ENCODE data around the gene VWF.
"Not testable (repeated sequence)": the region's sequence is repeated elsewhere in the genome, so short reads cannot be mapped to it uniquely, and the experiment has no call there.

Gene VWF

DNA sequence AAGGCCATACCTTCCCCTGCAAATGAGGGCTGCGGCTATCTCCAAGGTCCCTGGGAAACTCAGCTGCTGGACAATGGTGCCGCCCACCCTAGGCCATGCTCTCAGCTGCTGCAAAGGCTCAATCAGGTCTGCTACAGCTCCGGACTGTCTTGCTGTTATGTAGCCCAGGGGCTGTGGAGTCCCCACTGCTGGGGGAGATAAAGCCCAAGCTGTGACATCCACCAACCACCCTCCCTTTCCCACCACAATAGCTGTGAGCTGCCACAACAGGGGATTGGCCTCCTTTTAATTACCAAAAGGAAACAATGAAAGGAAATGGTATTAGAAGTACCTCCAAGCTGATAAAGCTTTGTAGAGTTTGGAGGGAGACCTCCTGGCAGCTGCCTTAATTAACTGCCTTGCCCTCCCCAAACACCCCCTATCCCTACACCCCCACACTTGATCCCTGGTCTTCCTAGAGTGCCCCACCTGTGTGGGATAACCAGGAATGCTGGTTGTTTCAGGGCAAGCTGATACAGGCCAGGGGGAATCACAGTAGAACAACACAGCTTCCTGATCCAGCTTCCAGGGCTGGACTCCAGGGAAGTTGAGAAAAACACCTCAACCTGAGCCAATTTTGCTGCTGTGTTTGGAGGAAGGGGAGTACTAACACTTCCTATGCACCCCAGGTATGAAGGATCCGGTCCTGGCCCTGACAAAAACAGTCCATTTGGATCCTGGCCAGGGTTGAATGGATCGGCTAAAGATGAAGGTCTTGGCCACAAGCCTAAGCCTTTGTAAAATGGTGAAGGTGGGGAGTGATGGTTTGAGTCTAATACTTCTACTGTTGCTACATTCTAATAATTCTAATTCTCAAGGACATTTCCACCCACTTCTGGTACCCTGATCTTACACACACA is at the start of gene VWF:
TSS of gene VWF (minus strand) at position 260 of the 899 bp plus-strand sequence. CDS start 1,474 bp downstream, outside the sequence.
- no peak for ATAC-seq

DNA sequence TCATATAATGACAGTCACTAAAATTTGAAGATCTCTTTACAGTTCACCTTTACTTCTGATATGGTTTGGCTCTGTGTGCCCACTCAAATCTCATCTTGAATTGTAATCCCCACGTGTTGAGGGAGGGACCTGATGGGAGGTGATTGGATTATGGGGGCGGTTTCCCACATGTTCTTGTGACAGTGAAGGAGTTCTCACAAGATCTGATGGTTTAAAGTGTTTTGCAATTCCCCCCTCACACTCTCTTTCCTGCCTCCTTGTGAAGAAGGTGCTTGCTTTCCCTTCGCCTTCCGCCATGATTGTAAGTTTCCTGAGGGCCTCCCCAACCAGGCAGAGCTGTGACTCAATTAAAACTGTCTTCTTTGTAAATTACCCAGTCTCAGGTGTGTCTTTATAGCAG is 48.4 kb upstream of the VWF start:
- ATAC-seq: no peak

DNA sequence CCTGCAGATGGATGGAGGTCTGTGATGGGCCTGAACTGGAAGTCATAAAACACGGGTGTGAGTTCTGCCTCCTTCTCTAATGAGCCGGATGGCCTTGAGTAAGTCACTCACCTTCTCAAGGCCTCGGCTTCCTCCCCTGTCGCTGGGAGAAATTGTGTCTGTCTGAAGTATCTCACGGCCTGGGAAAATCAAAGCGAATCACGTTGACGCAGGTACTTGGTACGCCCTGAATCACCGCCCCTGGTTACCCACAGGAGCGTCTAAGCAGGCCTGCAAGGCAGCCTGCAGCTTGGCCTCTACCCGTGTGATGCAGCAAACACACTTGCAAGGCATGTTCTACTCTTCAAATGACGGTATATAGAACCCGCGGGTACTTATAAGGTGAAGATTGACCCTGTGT is 47.6 kb upstream of the VWF start:
- no peak for ATAC-seq

DNA sequence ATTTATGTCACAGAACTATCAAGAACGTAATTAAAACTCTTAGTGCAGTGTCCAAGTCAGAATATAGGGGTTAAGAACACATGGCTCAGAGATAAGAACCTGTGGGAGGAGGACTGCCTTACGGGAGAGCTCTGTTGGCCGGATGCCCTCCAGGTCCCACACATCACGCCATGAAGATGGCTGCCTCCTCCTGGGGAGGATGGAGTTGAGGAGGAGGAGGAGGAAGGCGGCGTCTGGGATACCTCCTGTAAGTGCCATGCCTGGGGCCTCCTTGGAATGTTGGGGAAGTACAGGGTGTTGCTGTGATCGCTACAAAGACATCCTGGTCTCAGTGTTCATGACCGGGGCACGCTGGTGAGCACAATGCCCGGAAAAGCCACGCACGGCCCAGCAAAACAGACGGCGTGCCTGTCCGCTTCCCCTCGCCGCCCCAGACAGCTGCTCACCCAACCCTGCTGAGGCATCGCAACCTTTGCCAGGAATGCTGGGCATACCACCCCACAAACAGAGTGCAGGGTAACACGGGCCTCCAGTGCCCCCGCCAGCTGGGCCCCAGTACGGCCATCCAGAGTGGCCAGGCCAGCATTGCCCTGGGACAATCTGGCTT is 47.0 kb upstream of the VWF start:
- no peak for ATAC-seq

DNA sequence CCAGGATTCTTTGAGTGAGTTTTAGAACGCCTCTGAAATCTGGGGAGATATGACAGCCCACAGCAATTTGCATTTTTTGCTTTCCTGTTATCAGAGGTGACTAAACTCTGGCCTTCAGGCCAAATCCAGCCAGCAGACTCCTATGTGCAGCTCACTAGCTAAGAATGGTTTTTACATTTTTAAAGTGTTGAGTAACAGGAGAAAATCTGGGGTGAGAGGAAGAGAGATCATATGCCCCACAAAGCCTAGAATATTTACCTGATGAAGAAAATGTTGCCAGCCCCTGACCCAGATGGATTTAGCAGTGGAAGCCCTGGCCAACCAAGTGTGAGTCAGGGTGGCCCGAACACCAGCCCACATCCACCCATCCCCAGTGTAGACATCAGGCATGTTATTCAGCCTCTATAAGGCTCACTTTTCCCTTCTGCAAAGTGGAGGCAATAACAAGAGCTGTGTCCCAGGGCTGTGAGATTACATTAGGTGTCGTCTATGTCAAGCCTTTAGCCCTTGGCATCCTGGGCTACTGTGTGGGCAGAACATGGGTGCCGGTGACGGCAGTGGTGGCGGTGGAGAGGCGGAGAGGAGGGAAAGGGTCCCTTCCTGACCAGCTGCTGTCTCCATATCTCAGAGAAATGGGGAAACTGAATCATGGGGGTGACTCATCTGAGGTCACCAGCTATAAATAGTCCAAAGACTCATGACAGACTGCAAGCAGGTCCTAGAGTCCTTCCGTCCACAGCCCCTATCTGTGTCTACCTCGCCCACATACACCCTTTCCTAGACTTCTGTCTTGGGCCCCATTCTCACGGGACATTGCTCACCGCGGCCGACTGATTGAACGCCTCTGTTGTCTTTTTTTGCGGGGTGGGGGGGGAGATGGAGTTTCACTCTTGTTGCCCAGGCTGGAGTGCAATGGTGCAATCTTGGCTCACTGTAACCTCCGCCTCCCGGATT is 43.1 kb upstream of the VWF start:
- peak; percentile 94 for ATAC-seq

DNA sequence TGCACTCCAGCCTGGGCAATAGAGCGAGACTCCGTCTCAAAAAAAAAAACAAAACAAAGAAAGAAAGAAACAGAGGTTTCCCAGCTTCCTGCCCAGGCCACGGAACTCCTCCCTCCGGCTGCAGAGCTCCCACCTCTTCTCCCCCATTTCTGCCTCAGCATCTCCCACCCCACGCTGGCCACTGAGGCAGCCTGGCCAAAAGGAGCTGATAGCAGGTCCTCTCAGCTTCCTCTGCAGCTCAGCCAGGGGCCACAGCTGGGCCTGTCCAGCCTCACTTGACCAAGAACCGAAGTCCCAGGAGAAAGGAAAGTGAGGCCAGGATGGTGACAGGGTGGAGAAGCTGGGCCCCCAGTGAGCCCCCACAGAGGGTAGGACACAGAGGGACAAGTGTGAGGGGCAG is 42.3 kb upstream of the VWF start:
- no peak for ATAC-seq

DNA sequence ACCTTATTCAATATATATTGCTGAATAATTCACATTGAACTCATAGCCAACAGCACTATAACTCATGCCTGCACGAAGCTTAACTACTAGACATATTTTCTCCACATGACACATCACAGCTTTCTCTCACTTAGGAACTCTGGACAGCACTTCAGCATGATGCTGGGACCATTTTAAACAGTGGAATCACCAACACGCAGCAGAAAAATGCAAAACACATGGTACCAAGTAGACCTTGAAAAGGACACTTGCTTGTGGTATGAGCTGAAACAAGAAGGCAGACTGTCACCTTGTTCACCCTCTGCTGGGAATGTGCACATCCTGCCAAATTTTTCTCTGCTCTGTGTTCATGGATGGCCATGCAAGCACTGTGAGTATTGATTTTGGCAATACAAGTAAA is 40.9 kb upstream of the VWF start:
- no peak for ATAC-seq

DNA sequence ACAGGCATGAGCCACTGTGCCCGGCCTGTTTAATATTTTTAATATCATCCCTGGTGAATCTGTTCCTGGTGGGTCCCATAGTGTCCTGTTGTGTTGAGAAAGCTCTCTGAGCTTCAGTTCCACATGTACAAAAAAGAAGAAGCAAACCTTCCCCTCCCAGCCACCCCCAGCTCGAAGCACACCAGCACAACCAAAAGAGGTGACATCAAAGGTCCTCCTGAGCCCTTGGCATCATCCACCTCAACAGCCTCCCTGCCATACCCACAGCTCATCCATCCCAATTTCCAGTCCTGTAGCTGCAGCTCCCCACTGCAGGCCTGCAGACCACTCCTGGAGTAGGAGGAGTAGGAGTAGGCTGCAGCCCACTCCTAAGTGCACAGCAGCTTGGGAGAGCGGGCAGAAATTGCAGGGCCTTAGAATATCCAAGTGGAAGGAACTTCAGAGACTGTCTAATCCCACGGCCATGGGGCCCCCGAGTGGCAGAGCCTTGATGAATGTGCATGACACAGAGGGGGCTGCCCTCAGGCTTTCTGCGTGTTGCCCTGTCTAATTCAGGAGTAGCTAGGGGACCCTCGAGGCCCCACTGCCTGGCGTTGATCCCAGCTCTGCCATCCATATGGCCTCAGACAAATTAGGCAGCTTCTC is 39.1 kb upstream of the VWF start:
- no peak for ATAC-seq

DNA sequence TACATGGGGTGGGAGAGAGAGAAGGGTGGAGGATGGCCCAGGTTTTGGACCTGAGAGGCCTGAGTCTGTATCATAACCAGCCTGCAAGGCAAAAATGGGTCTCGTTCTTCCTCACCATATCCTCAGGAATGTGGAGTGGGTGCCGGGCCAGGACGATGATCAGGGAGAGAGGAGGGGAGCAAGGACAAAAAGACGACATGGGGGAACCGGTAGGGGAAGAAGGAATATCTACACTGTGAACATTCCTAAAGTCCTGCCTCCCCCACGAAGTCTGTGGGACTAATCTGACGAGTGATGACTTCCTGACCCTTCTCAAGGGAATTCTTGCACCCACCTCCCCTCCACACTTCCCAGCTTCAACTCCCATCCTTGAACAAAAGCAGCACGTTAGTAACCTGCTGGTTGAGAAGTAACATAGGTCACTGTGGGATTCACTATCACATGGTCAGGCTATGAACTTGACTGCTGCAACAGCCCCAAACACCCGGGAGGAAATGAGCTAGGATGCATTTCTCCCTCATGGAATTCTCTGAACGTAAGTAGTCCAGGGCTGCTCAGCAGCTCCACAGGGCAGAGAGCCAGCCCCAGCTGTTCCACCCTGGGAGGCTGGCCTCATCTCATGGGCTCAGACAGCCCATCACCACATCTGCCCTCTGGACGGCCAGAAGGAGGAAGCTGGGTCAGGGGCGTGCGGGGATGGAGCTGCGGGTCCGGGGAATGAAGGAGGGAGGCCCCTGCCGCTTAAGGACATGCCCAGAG is 36.8 kb upstream of the VWF start:
- ATAC-seq: no peak

DNA sequence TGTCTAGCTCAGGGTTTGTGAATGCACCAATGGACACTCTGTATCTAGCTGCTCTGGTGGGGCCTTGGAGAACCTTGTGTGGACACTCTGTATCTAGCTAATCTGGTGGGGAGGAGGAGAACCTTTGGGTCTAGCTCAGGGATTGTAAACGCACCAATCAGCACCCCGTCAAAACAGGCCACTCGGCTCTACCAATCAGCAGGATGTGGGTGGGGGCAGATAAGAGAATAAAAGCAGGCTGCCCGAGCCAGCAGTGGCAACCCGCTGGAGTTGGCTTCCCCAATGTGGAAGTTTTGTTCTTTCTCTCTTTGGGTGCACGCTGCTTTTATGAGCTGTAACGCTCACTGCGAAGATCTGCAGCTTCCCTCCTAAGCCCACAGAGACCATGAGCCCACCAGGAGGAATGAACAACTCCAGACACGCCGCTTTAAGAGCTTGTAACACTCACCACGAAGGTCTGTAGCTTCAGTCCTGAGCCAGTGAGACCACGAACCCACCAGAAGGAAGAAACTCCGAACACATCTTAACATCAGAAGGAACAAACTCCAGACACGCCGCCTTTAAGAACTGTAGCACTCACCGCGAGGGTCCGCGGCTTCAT is 35.7 kb upstream of the VWF start:
- not testable (repeated sequence) for ATAC-seq

DNA sequence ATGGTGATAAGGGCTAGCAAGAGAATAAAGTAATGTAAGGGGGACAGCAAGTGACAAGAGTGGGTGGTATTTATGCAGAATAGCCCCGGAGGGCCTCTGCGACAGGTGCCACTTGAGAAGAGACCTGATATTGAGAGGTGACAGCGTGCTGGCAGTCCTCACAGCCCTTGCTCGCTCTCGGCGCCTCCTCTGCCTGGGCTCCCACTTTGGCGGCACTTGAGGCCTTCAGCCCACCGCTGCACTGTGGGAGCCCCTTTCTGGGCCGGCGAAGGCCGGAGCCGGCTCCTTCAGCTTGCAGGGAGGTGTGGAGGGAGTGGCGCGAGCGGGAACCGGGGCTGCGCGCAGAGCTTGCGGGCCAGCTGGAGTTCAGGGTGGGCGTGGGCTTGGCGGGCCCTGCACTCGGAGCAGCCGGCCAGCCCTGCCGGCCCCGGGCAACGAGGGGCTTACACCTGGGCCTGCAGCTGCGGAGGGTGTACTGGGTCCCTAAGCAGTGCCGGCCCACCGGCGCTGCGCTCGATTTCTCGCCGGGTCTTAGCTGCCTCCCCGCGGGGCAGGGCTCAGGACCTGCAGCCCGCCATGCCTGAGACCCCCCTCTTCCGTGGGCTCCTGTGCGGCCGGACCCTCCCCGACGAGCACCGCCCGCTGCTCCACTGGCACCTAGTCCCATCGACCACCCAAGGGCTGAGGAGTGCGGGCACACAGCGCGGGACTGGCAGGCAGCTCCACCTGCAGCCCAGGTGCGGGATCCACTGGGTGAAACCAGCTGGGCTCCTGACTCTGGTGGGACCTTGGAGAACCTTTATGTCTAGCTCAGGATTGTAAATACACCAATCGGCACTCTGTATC is 34.9 kb upstream of the VWF start:
- ATAC-seq: not testable (repeated sequence)

DNA sequence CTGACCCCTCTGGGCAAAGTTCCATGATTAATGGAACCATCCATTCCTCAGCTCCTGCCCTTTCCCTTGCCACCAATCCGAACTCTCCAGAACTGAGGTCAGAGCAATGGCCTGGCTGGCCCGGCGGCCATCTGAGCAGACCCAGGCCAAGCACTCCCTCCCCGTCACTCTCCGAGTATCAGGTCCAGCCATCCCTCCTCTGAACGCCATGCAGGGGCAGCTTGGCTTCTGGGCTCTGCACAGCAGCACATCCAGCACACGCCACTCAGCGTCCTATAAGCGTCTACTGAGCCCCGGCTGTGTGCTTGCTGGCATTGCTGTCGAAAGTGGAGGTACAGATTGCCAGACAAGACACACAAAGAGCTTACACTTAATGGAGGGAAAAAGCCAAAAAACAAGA is 34.3 kb upstream of the VWF start:
- no peak for ATAC-seq

DNA sequence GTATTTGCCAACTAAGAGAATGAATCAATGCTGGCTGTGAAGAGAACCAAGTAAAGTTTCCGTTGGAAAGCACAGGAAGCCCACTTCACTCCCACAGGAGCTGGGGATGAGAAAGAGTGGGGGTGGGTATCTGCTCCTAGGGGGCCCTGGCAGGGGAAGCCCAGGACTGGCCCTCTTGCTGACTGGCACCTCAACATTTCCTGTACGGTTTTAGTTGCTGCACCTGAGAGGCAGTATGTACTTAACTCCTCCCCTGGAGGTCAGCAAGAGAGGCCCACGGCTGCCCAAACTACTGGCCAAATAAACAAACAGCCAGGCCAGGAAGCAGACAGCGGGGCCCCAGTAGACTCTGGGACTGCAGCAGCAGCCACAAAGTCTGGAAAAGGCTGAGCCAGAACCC is 33.8 kb upstream of the VWF start:
- ATAC-seq: no peak

DNA sequence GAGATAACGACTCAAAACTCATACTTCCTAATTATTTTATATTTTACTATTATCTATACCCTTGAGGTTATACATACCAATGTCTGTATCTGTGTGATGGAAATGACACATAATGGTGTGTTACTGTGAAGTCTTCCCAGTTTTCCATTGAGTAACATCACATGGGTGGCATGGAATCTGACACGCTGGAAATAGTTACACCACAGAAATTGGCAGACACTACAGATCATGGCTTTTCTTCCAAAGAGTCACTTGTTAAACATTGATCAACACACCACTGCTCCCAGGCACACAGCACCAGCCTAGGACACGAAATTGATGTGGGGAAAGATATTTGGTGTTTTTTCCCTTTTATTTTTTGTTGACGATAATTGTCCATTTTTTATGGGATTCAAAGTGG is 33.0 kb upstream of the VWF start:
- ATAC-seq: no peak

DNA sequence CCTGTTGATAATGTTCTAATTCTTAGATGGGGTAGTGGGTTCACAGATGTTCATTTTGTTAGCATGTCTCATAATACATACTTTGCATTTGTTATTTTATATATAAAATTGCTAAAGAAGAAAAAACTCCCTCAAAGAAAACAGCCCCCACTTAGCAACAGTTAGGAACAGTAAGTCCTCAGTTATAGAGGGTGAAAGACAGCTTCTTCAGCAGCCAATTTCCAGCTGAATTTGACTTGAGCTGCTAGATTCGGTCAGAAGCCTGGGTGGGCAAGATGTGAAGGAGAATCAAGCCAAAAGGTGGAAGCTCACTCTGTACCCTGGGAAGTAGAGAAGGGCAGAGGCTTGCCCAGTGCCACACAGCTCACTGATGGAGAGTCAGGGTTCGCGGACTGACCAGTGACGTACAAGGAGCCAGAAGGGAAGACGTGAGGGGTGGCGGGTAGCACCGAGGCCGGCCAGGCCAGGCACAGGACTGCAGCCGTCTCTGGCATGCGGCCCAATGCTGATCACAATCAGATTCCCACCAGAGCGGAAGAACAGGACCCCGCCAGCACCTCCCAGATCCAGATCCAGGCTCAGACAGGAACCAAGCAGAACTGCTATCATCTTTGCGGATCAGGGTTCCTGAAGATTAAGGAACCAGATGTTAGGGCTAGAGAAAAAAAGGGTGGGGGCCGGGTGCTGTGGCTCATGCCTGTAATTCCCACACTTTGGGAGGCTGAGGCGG is 30.4 kb upstream of the VWF start:
- ATAC-seq: no peak

DNA sequence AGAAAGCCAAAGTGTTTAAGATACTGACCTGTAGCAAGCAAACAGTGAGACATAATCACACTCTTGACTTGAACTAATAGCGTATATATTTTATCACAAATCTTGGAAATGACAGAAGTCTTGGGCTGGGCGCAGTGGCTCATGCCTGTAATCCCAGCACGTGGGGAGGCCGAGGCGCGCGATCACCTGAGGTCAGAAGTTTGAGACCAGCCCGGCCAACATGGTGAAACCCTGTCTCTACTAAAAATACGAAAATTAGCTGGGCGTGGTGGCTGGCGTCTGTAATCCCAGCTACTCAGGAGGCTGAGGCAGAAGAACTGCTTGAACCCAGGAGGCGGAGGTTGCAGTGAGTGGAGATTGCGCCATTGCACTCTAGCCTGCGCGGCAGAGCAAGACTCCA is 24.3 kb upstream of the VWF start:
- not testable (repeated sequence) for ATAC-seq

DNA sequence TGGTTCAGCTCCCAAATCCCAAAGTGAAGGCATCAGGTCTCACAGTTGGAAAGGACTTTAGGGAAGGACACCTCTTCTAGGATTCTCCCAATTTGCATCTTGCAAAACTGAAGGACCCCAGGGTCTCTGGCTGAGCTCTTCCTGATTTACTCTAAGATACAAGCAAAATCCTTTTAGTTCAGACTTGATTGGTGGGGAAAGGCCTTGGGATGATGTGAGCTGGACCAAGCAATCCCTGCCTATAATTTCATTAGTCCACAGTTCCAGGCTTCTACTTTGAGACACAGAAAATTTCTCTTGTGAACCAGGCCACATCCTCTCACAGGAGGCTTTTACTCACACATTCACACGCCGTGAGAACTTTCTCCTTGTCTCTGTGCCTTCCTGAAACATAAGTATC is 23.6 kb upstream of the VWF start:
- no peak for ATAC-seq

DNA sequence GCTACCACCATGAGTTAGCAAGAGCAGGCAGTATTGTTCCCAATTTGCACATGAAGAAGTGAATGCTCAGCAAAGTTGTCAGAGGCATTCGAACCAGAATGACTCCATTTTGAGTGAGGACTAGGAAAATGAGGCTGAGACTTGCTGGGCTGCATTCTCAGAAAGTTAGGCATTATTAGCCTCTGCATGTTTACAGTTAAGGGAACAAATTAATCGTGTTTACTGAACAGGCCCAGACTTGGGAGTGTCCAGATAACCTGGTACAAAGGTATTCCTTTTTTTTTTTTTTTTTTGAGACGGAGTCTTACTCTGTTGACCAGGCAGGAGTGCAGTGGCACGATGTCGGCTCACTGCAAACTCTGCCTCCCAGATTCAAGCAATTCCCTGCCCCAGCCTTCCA is 22.5 kb upstream of the VWF start:
- no peak for ATAC-seq

DNA sequence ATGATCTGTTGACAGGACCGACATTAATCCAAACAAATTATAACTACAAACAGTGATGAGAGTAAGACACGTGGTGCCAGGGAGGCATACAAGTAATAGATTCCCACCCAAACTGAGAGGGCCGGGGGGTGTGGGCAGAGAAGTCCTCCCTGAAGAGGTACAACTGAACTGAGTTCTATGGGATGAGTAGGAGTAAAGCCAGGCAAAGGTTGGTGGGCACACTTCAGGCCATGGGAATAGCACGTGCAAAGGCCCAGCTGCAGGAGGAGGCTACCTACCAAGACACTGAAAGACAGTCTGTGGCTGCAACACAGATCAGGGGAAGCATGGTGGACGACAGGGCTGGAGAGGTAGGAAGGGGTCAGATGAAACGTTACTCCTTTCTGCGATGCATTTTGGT is 22.0 kb upstream of the VWF start:
- ATAC-seq: no peak

DNA sequence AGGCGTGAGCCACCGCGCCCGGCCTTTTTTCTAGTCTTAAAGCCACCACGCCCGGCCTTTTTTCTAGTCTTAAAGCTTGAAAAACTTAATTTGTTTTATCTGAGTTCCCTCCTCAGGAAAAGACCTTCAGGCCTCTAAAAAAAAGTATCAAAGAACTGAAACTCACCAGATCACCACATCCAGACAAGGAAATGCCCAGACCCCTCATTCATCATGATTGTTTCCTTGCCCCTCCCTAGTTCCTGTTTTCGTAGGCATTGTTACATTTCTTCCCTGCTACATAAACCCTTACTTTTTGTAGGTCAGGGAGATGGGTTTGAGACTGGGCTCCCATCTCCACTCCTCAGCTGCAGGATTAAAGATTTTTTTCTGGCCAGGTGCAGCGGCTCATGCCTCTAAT is 21.1 kb upstream of the VWF start:
- ATAC-seq: no peak
